AG04449 (cell line): ENCODE measurements around the gene KCNJ12.

Experiments used
- CTCF ChIA-PET: fragments of 350-600 bp; formaldehyde crosslinking; extraction: SDS; loops from one replicate; lab custom pipeline; 2021; ENCODE audit warnings: antibody characterized with exemption; lab: Yijun Ruan, JAX
- POLR2A ChIA-PET: fragments of 400-600, 350-600 bp; formaldehyde crosslinking; extraction: SDS; loops from one replicate; lab custom pipeline; 2020; ENCODE audit warnings: antibody characterized with exemption, inconsistent platforms; lab: Yijun Ruan, JAX
- DNase-seq: peaks from one replicate; pipeline ENCODE4 v3.0.0-alpha.2; 2010; ENCODE audit warnings: low read depth, low spot score
- H3K4me3 ChIP-seq: 2 replicates; pipeline ENCODE4 v1.5.1; 2011; ENCODE audit warnings: low read depth, mild to moderate bottlenecking, control low read depth, low read length
- TF ChIP-seq, protein P1 (sequence below): IDR thresholded peaks from one replicate; pipeline ENCODE4 v1.5.1; 2011; ENCODE audit warnings: mild to moderate bottlenecking, moderate library complexity, low read length, control low read depth, inconsistent platforms; ENCODE audit not compliant: insufficient read depth; ENCODE audit errors: missing control alignments

Gene KCNJ12

DNA sequence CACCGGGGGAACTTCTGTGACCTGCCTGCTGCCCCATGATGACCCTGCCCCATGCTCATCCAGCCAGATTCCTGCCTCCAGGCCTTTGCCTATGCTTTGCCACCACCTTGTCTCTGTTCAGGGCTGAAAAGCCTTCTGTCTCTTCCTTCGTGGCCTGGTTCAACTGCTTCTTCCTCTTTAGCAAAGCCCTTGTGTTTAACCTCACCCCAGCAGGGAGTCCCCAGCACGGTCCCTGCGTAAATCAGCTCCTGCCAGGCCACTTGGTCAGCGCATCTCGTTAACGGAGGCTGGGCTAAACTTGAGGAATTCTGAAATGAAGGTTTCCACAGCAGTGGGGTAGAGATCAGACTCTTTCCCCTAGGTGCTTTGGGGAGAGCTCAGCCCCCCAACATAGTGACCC lies 16.1 kb upstream of the KCNJ12 start:
- ChIA-PET POLR2A (no interaction called here), CTCF (interaction anchor here (1.1 kb wide), 1 partner anchor 11 kb away, joined by 5 read pairs; no protein-coding TSS in a partner anchor)
- DNase-seq = no peak
- TF ChIP-seq, protein P1, sequence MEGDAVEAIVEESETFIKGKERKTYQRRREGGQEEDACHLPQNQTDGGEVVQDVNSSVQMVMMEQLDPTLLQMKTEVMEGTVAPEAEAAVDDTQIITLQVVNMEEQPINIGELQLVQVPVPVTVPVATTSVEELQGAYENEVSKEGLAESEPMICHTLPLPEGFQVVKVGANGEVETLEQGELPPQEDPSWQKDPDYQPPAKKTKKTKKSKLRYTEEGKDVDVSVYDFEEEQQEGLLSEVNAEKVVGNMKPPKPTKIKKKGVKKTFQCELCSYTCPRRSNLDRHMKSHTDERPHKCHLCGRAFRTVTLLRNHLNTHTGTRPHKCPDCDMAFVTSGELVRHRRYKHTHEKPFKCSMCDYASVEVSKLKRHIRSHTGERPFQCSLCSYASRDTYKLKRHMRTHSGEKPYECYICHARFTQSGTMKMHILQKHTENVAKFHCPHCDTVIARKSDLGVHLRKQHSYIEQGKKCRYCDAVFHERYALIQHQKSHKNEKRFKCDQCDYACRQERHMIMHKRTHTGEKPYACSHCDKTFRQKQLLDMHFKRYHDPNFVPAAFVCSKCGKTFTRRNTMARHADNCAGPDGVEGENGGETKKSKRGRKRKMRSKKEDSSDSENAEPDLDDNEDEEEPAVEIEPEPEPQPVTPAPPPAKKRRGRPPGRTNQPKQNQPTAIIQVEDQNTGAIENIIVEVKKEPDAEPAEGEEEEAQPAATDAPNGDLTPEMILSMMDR = no peak
- no peak overlapping the region for H3K4me3 ChIP-seq

DNA sequence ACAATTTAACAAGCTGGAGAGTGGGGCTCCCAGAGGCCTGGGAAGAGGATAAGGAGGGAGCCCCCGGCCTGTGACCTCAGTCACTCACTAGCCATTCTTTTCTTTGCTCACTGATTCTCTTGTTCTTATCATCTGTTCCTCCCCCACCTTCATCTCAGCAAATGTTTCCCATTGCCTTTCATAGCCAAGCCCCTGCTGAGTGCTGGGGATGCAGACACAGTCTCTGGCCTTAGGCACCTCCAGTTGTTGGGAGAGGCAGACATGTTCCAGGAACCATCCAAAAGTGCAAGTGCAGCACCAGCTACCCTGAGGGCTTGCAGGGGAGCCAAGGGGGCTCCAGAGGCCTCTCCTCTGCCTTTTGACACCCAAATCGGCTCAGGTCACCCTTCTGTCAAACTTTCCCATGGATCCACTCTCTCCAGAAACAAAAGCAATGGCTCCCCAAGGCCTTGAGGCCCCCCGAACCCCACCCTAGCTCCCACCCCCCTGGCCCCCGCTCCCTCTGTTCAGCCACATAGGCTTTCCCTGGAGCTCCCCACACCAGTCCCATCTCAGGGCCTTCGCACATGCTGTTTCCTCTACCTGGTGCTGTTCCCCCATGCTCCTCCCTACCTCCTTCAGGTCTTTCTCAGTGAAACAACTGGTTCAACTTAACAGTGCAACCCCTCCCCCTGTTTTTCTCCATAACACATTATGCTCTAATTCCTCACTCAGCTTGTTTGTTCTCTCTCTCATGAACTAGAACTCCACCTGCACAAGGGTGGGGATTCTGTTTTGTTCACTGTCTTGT lies 14.9 kb upstream of the KCNJ12 start:
- POLR2A ChIA-PET = no interaction called here
- no peak overlapping the region for H3K4me3 ChIP-seq
- CTCF ChIA-PET = no interaction called here
- TF ChIP-seq, protein P1 = no peak
- no peak for DNase-seq

DNA sequence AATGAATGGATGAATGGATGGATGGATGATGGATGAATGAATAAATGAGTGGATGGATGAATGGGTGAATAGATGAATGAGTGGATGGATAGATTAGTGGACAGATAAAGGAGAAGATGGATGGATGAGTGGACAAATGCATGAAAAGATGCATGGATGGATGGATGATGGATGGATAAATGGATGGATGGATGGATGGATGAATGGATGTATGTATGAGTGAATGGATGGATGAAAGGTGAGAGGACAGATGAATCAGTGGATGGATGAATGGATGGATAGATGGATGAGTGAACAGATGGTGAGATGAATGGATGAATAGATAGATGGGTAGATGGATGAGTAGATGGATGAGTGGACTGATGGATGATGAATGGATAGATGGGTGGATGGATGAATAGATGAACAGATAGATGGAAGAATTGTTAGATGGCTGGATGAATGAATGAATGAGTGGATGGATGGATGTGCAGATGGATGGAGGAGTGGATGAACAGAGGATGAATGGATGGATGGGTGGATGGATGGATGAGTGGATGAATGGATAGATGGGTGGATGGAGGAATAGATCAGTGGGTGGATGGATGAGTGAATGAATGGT lies 13.7 kb upstream of the KCNJ12 start:
- TF ChIP-seq, protein P1 = no peak
- no peak for DNase-seq
- ChIA-PET CTCF (no interaction called here), POLR2A (no interaction called here)
- no peak overlapping the region for H3K4me3 ChIP-seq

DNA sequence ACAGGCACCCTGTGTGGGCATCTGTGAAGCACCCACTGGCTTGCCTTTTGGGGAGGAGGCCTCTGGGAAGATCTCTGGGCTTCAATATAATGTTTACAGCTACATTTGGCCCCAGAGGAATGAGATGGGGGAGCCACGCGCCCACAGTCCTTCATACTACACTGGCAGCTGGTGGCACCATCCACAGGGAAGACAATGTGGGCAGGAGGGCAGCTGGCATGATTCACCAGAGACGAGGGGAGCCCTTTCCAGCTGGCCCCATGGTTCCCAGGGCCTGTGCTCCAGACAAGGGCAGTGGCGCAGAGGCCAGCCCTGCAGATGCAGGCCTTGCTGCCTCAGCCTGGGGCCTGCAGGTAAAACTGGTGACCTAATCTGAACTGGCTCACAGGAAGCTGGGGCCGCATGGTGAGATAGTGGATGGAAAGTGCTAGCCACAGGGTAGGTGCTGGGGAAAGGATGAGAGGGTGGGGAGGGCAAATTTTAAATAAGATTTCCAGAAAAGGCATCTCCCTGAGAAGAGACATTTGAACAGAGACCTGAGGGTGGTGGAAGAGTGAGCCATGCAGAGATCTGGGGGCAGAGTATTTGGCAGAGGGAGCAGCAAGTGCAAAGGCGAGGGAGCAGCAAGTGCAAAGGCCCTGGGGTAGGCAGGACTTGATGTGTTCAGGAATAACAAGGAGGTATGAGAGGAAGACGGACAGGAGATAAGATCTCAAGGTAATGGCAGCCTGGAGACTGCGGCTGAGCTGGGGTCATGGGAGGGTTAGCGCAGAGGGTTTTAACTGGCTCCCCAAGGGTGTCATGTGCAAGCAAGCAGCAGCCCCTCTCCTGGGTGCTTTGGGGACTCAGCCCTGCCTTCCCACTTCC lies 12.1 kb upstream of the KCNJ12 start:
- POLR2A ChIA-PET = no interaction called here
- H3K4me3 ChIP-seq = no peak overlapping the region
- CTCF ChIA-PET = no interaction called here

DNA sequence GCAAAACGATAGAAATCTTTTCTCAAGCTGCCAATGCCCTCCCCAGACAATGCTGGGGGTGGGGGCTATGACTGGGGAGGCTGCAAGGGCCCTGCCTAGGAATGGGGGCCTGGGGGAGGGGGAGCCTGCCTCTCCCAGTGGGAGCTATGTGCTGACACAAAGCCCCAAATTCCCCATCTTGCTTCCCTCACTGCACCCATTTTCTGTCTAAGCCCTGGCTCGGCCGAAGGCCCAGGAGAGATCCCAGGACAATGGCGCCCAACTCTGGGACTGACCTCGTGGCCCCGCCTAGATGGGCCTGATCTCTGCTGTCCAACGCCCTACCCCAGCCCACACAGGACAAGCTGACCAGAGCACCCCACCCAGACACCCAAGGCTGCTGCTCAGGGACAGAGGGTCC lies 11.1 kb upstream of the KCNJ12 start:
- ChIA-PET POLR2A (no interaction called here), CTCF (no interaction called here)
- no peak overlapping the region for H3K4me3 ChIP-seq
- TF ChIP-seq, protein P1 = no peak
- DNase-seq = no peak

More for the DNA sequence above, 12.1 kb upstream of the KCNJ12 start:
- DNase-seq = no peak
- TF ChIP-seq, protein P1 = no peak
